ENCODE data around the gene GRIK3.

GRIK3 gene

GRCh38 chr1:36787312-36787913, 246.9 kb downstream of the GRIK3 start:
- TF ChIP-seq CTCF (IDR thresholded peaks at IDR 0.05; ENCODE audit: insufficient read depth, missing control alignments), result no peak
- DNase-seq (ENCODE audit: insufficient read length, low spot score), result no peak
- no peak for FAIRE-seq

- no peak for TF ChIP-seq CTCF (IDR thresholded peaks at IDR 0.05; ENCODE audit: insufficient read depth, missing control alignments)
- no peak for DNase-seq (ENCODE audit: insufficient read length, low spot score)
- no peak for FAIRE-seq
These were observed 247.9 kb downstream of the GRIK3 start for GRCh38 chr1:36786425-36786824.

GRCh38 chr1:36784147-36784859, 250.0 kb downstream of the GRIK3 start:
- no peak for DNase-seq (ENCODE audit: insufficient read length, low spot score)
- no peak for FAIRE-seq
- TF ChIP-seq CTCF (IDR thresholded peaks at IDR 0.05; ENCODE audit: insufficient read depth, missing control alignments), result no peak

GRCh38 chr1:36783475-36783874, 250.8 kb downstream of the GRIK3 start:
- DNase-seq (ENCODE audit: insufficient read length, low spot score) (no peak), FAIRE-seq (no peak)
- TF ChIP-seq CTCF (IDR thresholded peaks at IDR 0.05; ENCODE audit: insufficient read depth, missing control alignments), result no peak

GRCh38 chr1:36782785-36783184, 251.5 kb downstream of the GRIK3 start:
- TF ChIP-seq CTCF (IDR thresholded peaks at IDR 0.05; ENCODE audit: insufficient read depth, missing control alignments), result no peak
- FAIRE-seq (peak; percentile 6), DNase-seq (ENCODE audit: insufficient read length, low spot score) (no peak)

GRCh38 chr1:36782085-36782484, 252.2 kb downstream of the GRIK3 start:
- no peak for TF ChIP-seq CTCF (IDR thresholded peaks at IDR 0.05; ENCODE audit: insufficient read depth, missing control alignments)

GRCh38 chr1:36781098-36781497, 253.2 kb downstream of the GRIK3 start:
- TF ChIP-seq CTCF (IDR thresholded peaks at IDR 0.05; ENCODE audit: insufficient read depth, missing control alignments), result no peak
- FAIRE-seq (no peak), DNase-seq (ENCODE audit: insufficient read length, low spot score) (no peak)

More at GRCh38 chr1:36782085-36782484, 252.2 kb downstream of the GRIK3 start:
- no peak for FAIRE-seq
- DNase-seq (ENCODE audit: insufficient read length, low spot score), result no peak
